HepG2 (cell line): ENCODE results near the gene OPTN. TPM values are rescaled to one million over a fixed set of nuclear protein-coding genes. Genes with fewer than 3 reads are reported as not detected.

Experiments used
- CHD4 ChIP-seq: fragments of 200-600 bp; sonication (generic); IDR thresholded peaks from 2 replicates; pipeline ENCODE4 v1.7.0; 2017; ENCODE audit warnings: mild to moderate bottlenecking, low read length, borderline replicate concordance
- JDP2 ChIP-seq: sonication (generic); formaldehyde crosslinking; IDR thresholded peaks from 2 replicates; pipeline ENCODE4 v1.8.1; 2022; ENCODE audit warnings: missing genetic modification reagents, borderline replicate concordance
- MIXL1 ChIP-seq: IDR thresholded peaks from 2 replicates; pipeline ENCODE4 v1.6.1; 2016
- ONECUT2 ChIP-seq: sonication (generic); formaldehyde crosslinking; IDR thresholded peaks from 2 replicates; pipeline ENCODE4 v1.4.0; 2020; ENCODE audit warnings: missing genetic modification reagents
- REPIN1 ChIP-seq: sonication (generic); formaldehyde crosslinking; IDR thresholded peaks from 2 replicates; pipeline ENCODE4 v1.8.0; 2022; ENCODE audit warnings: missing genetic modification reagents, low read depth, mild to moderate bottlenecking, borderline replicate concordance
- SAFB2 ChIP-seq: sonication (generic); formaldehyde crosslinking; IDR thresholded peaks from 2 replicates; pipeline ENCODE4 v1.5.1; 2020; ENCODE audit warnings: missing genetic modification reagents, low read depth, mild to moderate bottlenecking, borderline replicate concordance
- SALL2 ChIP-seq: sonication (generic); formaldehyde crosslinking; IDR thresholded peaks from 2 replicates; pipeline ENCODE4 v1.8.1; 2023; ENCODE audit warnings: mild to moderate bottlenecking, missing genetic modification reagents, inconsistent platforms
- TEAD3 ChIP-seq: optimal IDR thresholded peaks from 2 replicates; pipeline ENCODE3; 2016; ENCODE audit warnings: borderline replicate concordance
- TOPORS ChIP-seq: sonication (generic); formaldehyde crosslinking; IDR thresholded peaks from 2 replicates; pipeline ENCODE4 v1.8.0; 2023; ENCODE audit warnings: mild to moderate bottlenecking, missing genetic modification reagents
- ZBTB20 ChIP-seq: sonication (generic); formaldehyde crosslinking; IDR thresholded peaks from 2 replicates; pipeline ENCODE4 v1.8.1; 2023; ENCODE audit warnings: missing genetic modification reagents, low read depth, mild to moderate bottlenecking, borderline replicate concordance
- ZMAT3 ChIP-seq: sonication (generic); formaldehyde crosslinking; conservative IDR thresholded peaks from 2 replicates; pipeline ENCODE4 v1.7.0; 2021; ENCODE audit warnings: missing genetic modification reagents
- ZNF17 ChIP-seq: sonication (generic); formaldehyde crosslinking; IDR thresholded peaks from 2 replicates; pipeline ENCODE4 v1.5.0; 2020; ENCODE audit warnings: mild to moderate bottlenecking, missing genetic modification reagents
- ZNF354B ChIP-seq: sonication (generic); formaldehyde crosslinking; IDR thresholded peaks from 2 replicates; pipeline ENCODE4 v1.8.0; 2022; ENCODE audit warnings: mild to moderate bottlenecking, missing genetic modification reagents
- ZNF530 ChIP-seq: sonication (generic); formaldehyde crosslinking; IDR thresholded peaks from 2 replicates; pipeline ENCODE4 v1.5.0; 2020; ENCODE audit warnings: low read depth, mild to moderate bottlenecking, missing genetic modification reagents
- ZNF567 ChIP-seq: sonication (generic); formaldehyde crosslinking; IDR thresholded peaks from 2 replicates; pipeline ENCODE4 v1.8.1; 2023; ENCODE audit warnings: mild to moderate bottlenecking, missing genetic modification reagents, borderline replicate concordance
- ZNF850 ChIP-seq: sonication (generic); formaldehyde crosslinking; conservative IDR thresholded peaks from 2 replicates; pipeline ENCODE4 v1.9.0; 2021; ENCODE audit warnings: mild to moderate bottlenecking, missing genetic modification reagents
- ZSCAN30 ChIP-seq: sonication (generic); formaldehyde crosslinking; IDR thresholded peaks from 2 replicates; pipeline ENCODE4 v1.5.0; 2020; ENCODE audit warnings: mild to moderate bottlenecking, missing genetic modification reagents
- polyA plus RNA-seq, 8 experiments: library from polyadenylated mRNA; depleted of rRNA in 3 of 8; stranded (reverse) in 7 of 8; unstranded in 1 of 8; fragments of >200 nt; fragmentation: Illumina TruSeq in 4 of 8; extraction: Trizol in 4 of 8; gene quantifications; 2 replicates each; pipeline versions ENCODE4 v1.2.1 to v1.2.3, GENCODE V29; 2011 to 2016; ENCODE audit warnings: low read depth in 4 of 8, missing spikeins in 1 of 8, mixed read lengths in 1 of 8; ENCODE audit not compliant: insufficient read depth in 1 of 8
- total RNA-seq, 5 experiments: library from RNA; depleted of rRNA; stranded (reverse); fragments of >200 nt; fragmentation: Illumina TruSeq; extraction: Trizol; gene quantifications; 2 replicates each; pipeline ENCODE4 v1.2.3, GENCODE V29; 2016; ENCODE audit warnings: low read depth in 1 of 5
- TF ChIP-seq, protein P1 (sequence below): fragments of 450-650 bp; IDR thresholded peaks from 2 replicates; pipeline ENCODE4 v1.6.1; 2017
- TF ChIP-seq, protein P2 (sequence below): IDR thresholded peaks from 2 replicates; pipeline ENCODE4 v1.6.1; 2016; ENCODE audit warnings: mild to moderate bottlenecking, missing biosample characterization, missing genetic modification reagents
- TF ChIP-seq, protein P3 (sequence below): sonication (generic); formaldehyde crosslinking; IDR thresholded peaks from 2 replicates; pipeline ENCODE4 v1.5.0; 2020; ENCODE audit warnings: missing genetic modification reagents, mild to moderate bottlenecking, borderline replicate concordance
- TF ChIP-seq, protein P4 (sequence below): sonication (generic); formaldehyde crosslinking; IDR thresholded peaks from 2 replicates; pipeline ENCODE4 v1.5.0; 2020; ENCODE audit warnings: missing genetic modification reagents
- TF ChIP-seq, protein P5 (sequence below): IDR thresholded peaks from 2 replicates; pipeline ENCODE4 v1.4.0; 2020; ENCODE audit warnings: mild to moderate bottlenecking, missing genetic modification reagents

OPTN gene
- total and polyA plus RNA-seq, 2 of the 13 experiments (the other 11 are each of a cell fraction or from before 2014, with no cell fraction given) = 13.4 to 46.6 TPM

DNA sequence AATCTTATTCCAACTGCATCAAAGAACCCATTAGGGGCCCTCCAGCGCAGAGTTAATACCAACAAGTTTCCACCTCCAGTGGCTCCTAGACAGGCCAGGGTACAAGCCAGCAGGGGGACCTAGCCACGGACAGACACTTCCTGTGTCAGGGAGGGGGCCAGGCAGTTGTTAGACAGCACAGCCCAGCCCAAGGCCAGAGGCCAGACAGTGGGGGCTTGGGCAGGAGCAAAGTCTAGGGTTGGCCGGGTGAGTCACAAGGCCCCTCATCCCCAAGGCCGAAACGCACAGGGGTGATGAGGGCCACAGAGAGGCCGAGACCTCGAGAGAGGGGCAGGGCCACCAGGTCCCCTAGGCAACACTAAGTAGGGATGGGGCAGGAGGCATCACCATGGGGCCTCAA lies 19.3 kb upstream of the OPTN start (continued):
- TF ChIP-seq TEAD3 (CRISPR knock-in tag) = peak; percentile 66
- 0 out of 2 replicates have a peak, but pooled peaks have one; percentile 29 for TF ChIP-seq MIXL1 (CRISPR knock-in tag)
- TF ChIP-seq ZMAT3 (CRISPR knock-in tag) = no peak
- no peak for TF ChIP-seq ONECUT2
- no peak for TF ChIP-seq SALL2 (CRISPR knock-in tag)
- no peak for TF ChIP-seq ZNF530 (CRISPR knock-in tag)
- TF ChIP-seq, protein P1, sequence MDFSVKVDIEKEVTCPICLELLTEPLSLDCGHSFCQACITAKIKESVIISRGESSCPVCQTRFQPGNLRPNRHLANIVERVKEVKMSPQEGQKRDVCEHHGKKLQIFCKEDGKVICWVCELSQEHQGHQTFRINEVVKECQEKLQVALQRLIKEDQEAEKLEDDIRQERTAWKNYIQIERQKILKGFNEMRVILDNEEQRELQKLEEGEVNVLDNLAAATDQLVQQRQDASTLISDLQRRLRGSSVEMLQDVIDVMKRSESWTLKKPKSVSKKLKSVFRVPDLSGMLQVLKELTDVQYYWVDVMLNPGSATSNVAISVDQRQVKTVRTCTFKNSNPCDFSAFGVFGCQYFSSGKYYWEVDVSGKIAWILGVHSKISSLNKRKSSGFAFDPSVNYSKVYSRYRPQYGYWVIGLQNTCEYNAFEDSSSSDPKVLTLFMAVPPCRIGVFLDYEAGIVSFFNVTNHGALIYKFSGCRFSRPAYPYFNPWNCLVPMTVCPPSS = no peak
- TF ChIP-seq CHD4 = no peak
- TF ChIP-seq JDP2 (CRISPR knock-in tag) = no peak
- TF ChIP-seq ZNF354B = no peak
- TF ChIP-seq ZBTB20 = peak; percentile 51; the same call in 1 of the 2 replicates
- TF ChIP-seq, protein P2, sequence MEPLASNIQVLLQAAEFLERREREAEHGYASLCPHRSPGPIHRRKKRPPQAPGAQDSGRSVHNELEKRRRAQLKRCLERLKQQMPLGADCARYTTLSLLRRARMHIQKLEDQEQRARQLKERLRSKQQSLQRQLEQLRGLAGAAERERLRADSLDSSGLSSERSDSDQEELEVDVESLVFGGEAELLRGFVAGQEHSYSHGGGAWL (CRISPR knock-in tag) = no peak
- TF ChIP-seq ZNF17 = no peak
- no peak for TF ChIP-seq TOPORS
- TF ChIP-seq, protein P3, sequence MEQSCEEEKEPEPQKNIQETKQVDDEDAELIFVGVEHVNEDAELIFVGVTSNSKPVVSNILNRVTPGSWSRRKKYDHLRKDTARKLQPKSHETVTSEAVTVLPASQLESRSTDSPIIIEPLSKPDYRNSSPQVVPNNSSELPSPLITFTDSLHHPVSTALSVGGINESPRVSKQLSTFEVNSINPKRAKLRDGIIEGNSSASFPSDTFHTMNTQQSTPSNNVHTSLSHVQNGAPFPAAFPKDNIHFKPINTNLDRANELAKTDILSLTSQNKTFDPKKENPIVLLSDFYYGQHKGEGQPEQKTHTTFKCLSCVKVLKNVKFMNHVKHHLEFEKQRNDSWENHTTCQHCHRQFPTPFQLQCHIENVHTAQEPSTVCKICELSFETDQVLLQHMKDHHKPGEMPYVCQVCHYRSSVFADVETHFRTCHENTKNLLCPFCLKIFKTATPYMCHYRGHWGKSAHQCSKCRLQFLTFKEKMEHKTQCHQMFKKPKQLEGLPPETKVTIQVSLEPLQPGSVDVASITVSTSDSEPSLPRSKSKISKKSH = peak; percentile 58; the same call in 1 of the 2 replicates
- no peak for TF ChIP-seq REPIN1
- TF ChIP-seq SAFB2 (CRISPR knock-in tag) = no peak
- TF ChIP-seq, protein P4, sequence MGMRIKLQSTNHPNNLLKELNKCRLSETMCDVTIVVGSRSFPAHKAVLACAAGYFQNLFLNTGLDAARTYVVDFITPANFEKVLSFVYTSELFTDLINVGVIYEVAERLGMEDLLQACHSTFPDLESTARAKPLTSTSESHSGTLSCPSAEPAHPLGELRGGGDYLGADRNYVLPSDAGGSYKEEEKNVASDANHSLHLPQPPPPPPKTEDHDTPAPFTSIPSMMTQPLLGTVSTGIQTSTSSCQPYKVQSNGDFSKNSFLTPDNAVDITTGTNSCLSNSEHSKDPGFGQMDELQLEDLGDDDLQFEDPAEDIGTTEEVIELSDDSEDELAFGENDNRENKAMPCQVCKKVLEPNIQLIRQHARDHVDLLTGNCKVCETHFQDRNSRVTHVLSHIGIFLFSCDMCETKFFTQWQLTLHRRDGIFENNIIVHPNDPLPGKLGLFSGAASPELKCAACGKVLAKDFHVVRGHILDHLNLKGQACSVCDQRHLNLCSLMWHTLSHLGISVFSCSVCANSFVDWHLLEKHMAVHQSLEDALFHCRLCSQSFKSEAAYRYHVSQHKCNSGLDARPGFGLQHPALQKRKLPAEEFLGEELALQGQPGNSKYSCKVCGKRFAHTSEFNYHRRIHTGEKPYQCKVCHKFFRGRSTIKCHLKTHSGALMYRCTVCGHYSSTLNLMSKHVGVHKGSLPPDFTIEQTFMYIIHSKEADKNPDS (CRISPR knock-in tag) = no peak
- TF ChIP-seq ZNF567 (CRISPR knock-in tag) = no peak
- TF ChIP-seq, protein P5, sequence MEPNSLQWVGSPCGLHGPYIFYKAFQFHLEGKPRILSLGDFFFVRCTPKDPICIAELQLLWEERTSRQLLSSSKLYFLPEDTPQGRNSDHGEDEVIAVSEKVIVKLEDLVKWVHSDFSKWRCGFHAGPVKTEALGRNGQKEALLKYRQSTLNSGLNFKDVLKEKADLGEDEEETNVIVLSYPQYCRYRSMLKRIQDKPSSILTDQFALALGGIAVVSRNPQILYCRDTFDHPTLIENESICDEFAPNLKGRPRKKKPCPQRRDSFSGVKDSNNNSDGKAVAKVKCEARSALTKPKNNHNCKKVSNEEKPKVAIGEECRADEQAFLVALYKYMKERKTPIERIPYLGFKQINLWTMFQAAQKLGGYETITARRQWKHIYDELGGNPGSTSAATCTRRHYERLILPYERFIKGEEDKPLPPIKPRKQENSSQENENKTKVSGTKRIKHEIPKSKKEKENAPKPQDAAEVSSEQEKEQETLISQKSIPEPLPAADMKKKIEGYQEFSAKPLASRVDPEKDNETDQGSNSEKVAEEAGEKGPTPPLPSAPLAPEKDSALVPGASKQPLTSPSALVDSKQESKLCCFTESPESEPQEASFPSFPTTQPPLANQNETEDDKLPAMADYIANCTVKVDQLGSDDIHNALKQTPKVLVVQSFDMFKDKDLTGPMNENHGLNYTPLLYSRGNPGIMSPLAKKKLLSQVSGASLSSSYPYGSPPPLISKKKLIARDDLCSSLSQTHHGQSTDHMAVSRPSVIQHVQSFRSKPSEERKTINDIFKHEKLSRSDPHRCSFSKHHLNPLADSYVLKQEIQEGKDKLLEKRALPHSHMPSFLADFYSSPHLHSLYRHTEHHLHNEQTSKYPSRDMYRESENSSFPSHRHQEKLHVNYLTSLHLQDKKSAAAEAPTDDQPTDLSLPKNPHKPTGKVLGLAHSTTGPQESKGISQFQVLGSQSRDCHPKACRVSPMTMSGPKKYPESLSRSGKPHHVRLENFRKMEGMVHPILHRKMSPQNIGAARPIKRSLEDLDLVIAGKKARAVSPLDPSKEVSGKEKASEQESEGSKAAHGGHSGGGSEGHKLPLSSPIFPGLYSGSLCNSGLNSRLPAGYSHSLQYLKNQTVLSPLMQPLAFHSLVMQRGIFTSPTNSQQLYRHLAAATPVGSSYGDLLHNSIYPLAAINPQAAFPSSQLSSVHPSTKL = peak; percentile 81
- TF ChIP-seq ZSCAN30 (CRISPR knock-in tag) = no peak
- no peak for TF ChIP-seq ZNF850 (CRISPR knock-in tag)
